ENCODE data around the gene RAB7B.

Gene RAB7B

GRCh38 chr1:205939690-205940330 is 63.4 kb downstream of the RAB7B start:
- TF ChIP-seq CTCF (IDR thresholded peaks at IDR 0.05; ENCODE audit: low read depth, low read length): no peak
- DNase-seq (ENCODE audit: extremely low read depth, low read depth): no peak

DNA sequence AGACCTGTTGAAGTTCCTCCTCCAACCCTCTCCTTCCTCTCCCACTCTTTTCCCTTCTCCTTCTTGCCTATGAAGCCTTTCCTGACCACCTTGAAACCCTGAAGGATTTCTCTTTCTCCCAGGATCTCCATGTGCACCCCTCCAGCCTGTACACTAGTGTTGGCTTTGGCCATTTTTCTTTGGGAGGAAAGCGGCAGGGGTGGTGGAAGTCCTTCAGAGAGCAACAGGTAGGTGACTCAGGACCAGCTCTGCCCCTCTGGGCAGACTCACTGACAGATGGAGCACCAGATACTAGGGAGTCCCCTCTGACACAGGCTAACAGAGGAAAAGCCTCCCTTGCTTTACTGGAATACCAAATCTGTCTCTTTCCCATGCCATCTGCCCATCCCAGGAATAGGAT is 64.5 kb downstream of the RAB7B start:
- no peak for TF ChIP-seq CTCF (IDR thresholded peaks at IDR 0.05; ENCODE audit: low read depth, low read length)
- DNase-seq (ENCODE audit: extremely low read depth, low read depth): no peak

DNA sequence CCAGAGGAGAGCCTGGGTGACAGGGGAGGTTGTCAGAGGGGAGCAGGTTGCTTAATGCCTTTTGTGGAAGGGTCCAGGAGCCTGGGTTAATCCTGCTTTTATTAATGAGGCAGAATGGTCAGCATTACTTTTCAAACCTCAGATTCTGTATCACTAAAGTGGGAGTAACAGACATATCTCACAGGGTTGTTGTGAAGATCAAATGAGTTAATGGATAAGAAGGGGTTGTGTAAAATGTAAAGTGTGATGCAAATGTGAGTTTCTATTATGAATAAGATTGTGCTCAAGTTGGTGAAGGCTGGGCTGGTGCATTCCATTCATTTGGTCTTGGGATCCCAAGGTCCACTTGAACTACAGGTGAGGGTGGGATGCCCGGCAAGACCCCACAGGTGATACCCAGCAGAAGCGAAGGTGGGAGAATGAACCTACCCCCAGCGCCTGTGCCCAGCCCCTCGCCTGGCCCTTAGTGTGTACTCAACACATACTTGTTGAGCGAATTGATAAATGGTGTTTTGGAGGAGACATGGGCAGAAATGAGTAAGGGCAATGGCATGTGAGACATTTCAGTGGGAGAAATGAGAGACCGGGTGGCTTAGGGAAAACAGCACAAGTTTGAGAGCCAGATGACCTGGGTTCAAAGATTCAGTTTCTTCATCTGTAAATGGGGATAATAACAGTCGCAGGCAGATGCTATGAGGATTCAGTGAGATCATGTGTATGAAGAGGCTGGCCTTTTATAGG is 66.2 kb downstream of the RAB7B start:
- no peak for DNase-seq (ENCODE audit: extremely low read depth, low read depth)
- no peak for TF ChIP-seq CTCF (IDR thresholded peaks at IDR 0.05; ENCODE audit: low read depth, low read length)

DNA sequence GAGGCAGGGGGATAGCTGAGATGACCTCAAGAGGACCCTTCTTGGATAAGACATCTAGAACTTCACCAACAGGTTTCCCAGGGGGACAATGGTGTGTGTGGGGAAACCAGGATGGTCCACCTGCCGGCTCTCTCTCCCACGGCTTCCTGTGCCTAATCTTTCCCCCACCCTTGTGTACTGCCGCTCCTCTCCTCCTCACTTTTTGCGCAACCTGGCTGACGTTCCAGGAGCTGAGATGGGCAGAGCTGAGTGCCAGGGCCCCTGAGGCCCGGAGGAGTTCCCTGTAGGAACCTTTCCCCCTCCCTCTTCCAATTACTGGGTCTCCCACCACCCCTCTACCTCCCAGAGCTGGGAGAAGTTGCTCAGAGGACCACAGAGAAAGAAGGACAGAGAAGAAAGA is 66.9 kb downstream of the RAB7B start:
- no peak for DNase-seq (ENCODE audit: extremely low read depth, low read depth)
- no peak for TF ChIP-seq CTCF (IDR thresholded peaks at IDR 0.05; ENCODE audit: low read depth, low read length)

- no peak for DNase-seq (ENCODE audit: extremely low read depth, low read depth)
- TF ChIP-seq CTCF (IDR thresholded peaks at IDR 0.05; ENCODE audit: low read depth, low read length): no peak
Observed at GRCh38 chr1:205935869-205936268, 67.3 kb downstream of the RAB7B start.

- no peak for DNase-seq (ENCODE audit: extremely low read depth, low read depth)
- no peak for TF ChIP-seq CTCF (IDR thresholded peaks at IDR 0.05; ENCODE audit: low read depth, low read length)
Observed at GRCh38 chr1:205934788-205935187, 68.4 kb downstream of the RAB7B start.
